ENCODE results near the gene NEK4.

Gene NEK4

DNA sequence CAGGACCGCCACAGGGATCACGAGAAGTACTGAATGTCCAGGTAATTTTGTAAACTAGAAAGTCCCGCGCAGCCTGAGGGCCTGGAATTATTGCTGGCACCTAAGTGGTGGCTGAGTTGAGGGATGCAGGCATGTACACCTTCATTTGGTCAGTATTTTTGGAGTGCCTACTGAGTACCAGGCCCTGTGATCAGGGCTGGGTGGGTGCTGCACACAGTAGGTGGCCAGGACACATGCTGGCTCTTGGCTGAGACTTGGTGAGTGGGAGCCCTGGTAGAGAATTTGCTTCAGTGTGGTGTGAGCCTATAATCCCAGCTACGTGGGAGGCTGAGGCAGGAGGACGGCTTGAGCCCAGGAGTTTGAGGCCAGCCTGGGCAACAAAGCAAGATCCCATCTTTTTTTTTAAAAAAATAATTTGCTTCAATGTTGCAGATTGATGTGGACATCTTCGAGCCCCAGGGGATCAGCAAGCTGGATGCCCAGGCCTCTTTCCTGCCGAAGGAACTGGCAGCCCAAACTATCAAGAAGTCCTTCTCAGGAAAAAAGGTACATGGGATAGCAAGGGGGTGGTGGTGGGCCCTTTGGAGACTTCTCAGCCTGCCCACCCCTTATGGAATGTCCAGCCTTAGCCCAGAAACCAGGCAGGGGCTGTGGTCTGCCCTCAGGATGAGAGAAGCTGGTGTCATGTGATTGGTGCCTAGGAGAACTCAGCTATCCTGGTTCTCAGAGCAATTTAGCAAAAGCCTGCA is 9.3 kb upstream of the NEK4 start:
- DNase-seq (ENCODE audit: low read depth in 1 of 2, low spot score in 1 of 2), result no peak

DNA sequence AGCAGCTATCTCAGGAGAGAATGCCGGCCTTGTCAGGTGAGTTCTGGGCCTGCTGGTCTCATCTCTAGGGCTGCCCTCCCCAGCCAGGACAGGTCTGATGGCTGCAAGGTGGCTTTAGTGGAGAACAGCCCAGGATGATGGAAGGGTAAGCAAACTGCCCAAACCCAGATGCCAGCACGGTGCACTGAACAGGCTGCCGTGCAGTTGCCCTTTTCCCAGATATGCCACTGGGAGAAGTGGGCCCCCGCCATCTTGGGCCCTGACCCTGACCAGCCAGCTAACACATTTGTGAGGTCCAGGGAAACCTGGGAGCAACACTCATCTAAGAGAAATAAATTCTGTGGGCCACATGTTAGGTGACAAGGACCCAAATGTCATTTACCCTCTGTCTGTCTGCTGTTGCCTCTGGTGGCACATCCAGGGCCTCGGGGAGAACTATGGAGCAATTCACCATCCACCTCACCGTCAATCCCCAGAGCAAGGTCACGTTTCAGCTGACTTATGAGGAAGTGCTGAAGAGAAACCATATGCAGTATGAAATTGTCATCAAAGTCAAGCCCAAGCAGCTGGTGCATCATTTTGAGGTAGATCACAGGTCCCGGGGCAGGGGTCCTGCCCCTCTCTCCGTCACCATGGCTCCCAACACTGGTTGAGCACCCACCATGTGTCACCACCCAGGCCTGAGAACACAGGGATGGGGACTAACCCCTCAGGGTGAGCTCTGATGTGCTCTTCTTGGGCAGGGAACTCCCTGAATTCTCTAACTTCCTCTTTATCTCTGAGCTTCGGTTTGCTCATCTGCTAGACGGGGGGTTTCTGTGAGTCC is 8.5 kb upstream of the NEK4 start:
- DNase-seq (ENCODE audit: low read depth in 1 of 2, low spot score in 1 of 2), result peak; percentile 61 to 88
- H3K27ac ChIP-seq (replicated peaks), result peak overlapping the region; percentile 48

More for the DNA sequence above, 9.3 kb upstream of the NEK4 start:
- Histone ChIP-seq H3K4me3 (replicated peaks; ENCODE audit: insufficient read depth, low read length) (no peak overlapping the region), H3K27me3 (ENCODE audit: insufficient read depth, poor library complexity, severe bottlenecking) (no peaks in the 10 kb centered on the region), H3K27ac (replicated peaks) (peak overlapping the region; percentile 48)
- TF ChIP-seq, protein P1, sequence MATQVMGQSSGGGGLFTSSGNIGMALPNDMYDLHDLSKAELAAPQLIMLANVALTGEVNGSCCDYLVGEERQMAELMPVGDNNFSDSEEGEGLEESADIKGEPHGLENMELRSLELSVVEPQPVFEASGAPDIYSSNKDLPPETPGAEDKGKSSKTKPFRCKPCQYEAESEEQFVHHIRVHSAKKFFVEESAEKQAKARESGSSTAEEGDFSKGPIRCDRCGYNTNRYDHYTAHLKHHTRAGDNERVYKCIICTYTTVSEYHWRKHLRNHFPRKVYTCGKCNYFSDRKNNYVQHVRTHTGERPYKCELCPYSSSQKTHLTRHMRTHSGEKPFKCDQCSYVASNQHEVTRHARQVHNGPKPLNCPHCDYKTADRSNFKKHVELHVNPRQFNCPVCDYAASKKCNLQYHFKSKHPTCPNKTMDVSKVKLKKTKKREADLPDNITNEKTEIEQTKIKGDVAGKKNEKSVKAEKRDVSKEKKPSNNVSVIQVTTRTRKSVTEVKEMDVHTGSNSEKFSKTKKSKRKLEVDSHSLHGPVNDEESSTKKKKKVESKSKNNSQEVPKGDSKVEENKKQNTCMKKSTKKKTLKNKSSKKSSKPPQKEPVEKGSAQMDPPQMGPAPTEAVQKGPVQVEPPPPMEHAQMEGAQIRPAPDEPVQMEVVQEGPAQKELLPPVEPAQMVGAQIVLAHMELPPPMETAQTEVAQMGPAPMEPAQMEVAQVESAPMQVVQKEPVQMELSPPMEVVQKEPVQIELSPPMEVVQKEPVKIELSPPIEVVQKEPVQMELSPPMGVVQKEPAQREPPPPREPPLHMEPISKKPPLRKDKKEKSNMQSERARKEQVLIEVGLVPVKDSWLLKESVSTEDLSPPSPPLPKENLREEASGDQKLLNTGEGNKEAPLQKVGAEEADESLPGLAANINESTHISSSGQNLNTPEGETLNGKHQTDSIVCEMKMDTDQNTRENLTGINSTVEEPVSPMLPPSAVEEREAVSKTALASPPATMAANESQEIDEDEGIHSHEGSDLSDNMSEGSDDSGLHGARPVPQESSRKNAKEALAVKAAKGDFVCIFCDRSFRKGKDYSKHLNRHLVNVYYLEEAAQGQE (IDR thresholded peaks at IDR 0.05; ENCODE audit: insufficient replicate concordance, low read depth), result no peak
- no peak for TF ChIP-seq POLR2AphosphoS5 (IDR thresholded peaks at IDR 0.05; ENCODE audit: low read depth)

DNA sequence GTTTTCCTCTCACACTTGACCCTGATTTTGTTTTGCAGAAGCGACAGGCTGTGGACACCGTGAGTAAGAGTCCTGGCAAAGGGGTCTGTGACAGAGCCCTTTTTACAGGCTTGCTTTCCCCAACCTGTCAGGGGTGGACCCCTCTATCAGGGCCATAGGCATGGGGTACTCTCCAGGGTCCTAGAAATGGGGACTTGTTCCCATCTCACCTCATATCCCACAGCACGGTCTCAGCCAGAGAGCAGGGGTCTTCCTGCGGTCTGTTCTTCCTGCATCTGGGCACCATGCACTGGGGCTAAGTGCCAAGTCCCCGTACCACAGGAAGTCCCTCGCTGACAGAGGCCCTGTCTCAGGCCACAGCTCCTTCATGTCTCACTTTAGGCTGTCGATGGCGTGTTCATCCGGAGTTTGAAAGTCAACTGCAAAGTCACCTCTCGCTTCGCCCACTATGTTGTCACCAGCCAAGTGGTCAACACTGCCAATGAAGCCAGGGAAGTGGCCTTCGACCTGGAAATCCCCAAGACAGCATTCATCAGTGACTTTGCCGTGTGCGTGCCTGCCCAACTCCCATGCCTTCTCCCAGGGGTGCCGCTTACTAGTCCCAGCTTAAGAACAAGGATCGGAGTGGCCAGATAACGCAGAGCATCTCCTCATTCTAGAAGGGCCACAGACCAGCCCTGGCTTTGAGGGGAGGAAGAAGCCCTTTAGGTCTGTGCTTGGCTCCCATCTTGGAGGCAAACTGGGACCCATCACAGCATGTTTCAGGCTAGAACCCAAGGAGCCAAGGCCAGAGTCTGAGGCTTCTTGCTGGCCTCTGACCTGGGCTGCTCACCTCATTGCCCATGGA is 7.4 kb upstream of the NEK4 start:
- Histone ChIP-seq H3K27ac (replicated peaks) (no peak overlapping the region), H3K4me3 (replicated peaks; ENCODE audit: insufficient read depth, low read length) (no peak overlapping the region), H3K27me3 (ENCODE audit: insufficient read depth, poor library complexity, severe bottlenecking) (no peaks in the 10 kb centered on the region)
- no peak for DNase-seq (ENCODE audit: low read depth in 1 of 2, low spot score in 1 of 2)
- TF ChIP-seq SPI1 (IDR thresholded peaks at IDR 0.05; ENCODE audit: borderline replicate concordance, low read depth) (no peak), GABPA (IDR thresholded peaks at IDR 0.05; ENCODE audit: low read depth) (no peak), POLR2AphosphoS5 (IDR thresholded peaks at IDR 0.05; ENCODE audit: low read depth) (no peak)
- TF ChIP-seq, protein P1 (IDR thresholded peaks at IDR 0.05; ENCODE audit: insufficient replicate concordance, low read depth), result peak; percentile 75
- TF ChIP-seq, protein P2, sequence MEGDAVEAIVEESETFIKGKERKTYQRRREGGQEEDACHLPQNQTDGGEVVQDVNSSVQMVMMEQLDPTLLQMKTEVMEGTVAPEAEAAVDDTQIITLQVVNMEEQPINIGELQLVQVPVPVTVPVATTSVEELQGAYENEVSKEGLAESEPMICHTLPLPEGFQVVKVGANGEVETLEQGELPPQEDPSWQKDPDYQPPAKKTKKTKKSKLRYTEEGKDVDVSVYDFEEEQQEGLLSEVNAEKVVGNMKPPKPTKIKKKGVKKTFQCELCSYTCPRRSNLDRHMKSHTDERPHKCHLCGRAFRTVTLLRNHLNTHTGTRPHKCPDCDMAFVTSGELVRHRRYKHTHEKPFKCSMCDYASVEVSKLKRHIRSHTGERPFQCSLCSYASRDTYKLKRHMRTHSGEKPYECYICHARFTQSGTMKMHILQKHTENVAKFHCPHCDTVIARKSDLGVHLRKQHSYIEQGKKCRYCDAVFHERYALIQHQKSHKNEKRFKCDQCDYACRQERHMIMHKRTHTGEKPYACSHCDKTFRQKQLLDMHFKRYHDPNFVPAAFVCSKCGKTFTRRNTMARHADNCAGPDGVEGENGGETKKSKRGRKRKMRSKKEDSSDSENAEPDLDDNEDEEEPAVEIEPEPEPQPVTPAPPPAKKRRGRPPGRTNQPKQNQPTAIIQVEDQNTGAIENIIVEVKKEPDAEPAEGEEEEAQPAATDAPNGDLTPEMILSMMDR (IDR thresholded peaks at IDR 0.05; ENCODE audit: insufficient read depth, low read length), result no peak

More for the DNA sequence above, 8.5 kb upstream of the NEK4 start:
- TF ChIP-seq POLR2AphosphoS5 (IDR thresholded peaks at IDR 0.05; ENCODE audit: low read depth) (peak; percentile 42; the same call in 1 of the 2 replicates), SPI1 (IDR thresholded peaks at IDR 0.05; ENCODE audit: borderline replicate concordance, low read depth) (peak; percentile 98)
- TF ChIP-seq, protein P2 (IDR thresholded peaks at IDR 0.05; ENCODE audit: insufficient read depth, low read length), result no peak
- Histone ChIP-seq H3K27me3 (ENCODE audit: insufficient read depth, poor library complexity, severe bottlenecking) (no peaks in the 10 kb centered on the region), H3K4me3 (replicated peaks; ENCODE audit: insufficient read depth, low read length) (no peak overlapping the region)

Data from HL-60 (cell line).